CD4-positive, alpha-beta T cell treated with Interleukin-15 for 4 hours (primary cell): ENCODE results near the gene SPEN.

Experiments used
- DNase-seq: peaks from one replicate; pipeline ENCODE4 v3.0.0-alpha.2; 2020; ENCODE audit warnings: low spot score

SPEN gene

GRCh38 chr1:15937706-15938168, 90.2 kb downstream of the SPEN start:
- no peak for DNase-seq

GRCh38 chr1:15938628-15939161, 91.2 kb downstream of the SPEN start:
- no peak for DNase-seq

GRCh38 chr1:15939181-15940109, 91.9 kb downstream of the SPEN start:
- no peak for DNase-seq

- no peak for DNase-seq
Measured at GRCh38 chr1:15940110-15941043, 92.9 kb downstream of the SPEN start.

GRCh38 chr1:15941044-15941840, 93.7 kb downstream of the SPEN start:
- no peak for DNase-seq

GRCh38 chr1:15941899-15942660, 94.6 kb downstream of the SPEN start:
- DNase-seq, result no peak

- no peak for DNase-seq
Measured at GRCh38 chr1:15942661-15943327, 95.3 kb downstream of the SPEN start.

GRCh38 chr1:15943328-15943991, 96.0 kb downstream of the SPEN start:
- DNase-seq, result no peak

- DNase-seq, result no peak
Measured at GRCh38 chr1:15943992-15944307, 96.4 kb downstream of the SPEN start.

- DNase-seq, result no peak
Measured at GRCh38 chr1:15944308-15945010, 97.0 kb downstream of the SPEN start.

- DNase-seq, result no peak
Measured at GRCh38 chr1:15945011-15945831, 97.7 kb downstream of the SPEN start.

- DNase-seq, result no peak
Measured at GRCh38 chr1:15945832-15946448, 98.4 kb downstream of the SPEN start.

- DNase-seq, result no peak
Measured at GRCh38 chr1:15946571-15947381, 99.3 kb downstream of the SPEN start.

- DNase-seq, result no peak
Measured at GRCh38 chr1:15947382-15948090, 100.0 kb downstream of the SPEN start.

GRCh38 chr1:15948091-15948591, 100.6 kb downstream of the SPEN start:
- DNase-seq, result no peak
